ENCODE measurements around the gene PDZD4. TPM values are rescaled to one million over a fixed set of nuclear protein-coding genes. Genes with fewer than 3 reads are reported as not detected.

PDZD4 gene
- total RNA-seq, 1 donor from 2014 or later: 0.39 TPM

- intact Hi-C loops (cut with micrococcal nuclease): loop anchor here (5.0 kb wide), 1 partner anchor 192 kb away; the partner anchor contains the start of gene CCNQ
Observed at GRCh38 chrX:153789654-153790053, 40.7 kb downstream of the PDZD4 start.

- intact Hi-C loops (cut with micrococcal nuclease): no loop called here
Observed at GRCh38 chrX:153786669-153787068, 43.7 kb downstream of the PDZD4 start.

DNA sequence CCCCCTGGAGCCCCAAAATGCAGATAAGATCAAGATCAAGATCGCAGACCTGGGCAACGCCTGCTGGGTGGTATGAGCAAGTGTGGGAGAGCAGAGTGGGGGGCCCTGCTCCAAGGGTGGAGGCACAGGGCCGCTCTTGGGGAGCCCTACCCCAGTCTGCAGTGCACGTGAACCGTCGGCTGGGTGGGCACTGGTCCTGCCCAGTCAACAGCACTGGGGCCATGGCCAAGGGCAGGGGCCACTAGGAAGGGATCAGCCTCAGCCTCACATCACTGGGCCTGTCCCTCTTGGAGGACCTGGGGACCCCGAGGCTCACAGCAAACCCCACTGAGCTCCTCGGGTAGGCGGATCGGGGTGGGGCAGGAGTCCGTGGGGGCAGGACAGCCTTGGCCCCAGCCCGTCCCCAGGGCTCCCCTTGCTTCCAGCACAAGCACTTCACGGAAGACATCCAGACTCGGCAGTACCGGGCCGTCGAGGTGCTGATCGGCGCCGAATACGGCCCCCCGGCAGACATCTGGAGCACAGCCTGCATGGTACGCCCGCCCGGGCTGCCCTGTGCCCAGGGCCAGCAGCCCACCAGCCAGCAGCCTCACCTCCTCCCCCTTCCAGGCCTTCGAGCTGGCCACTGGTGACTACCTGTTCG is 45.9 kb downstream of the PDZD4 start:
- intact Hi-C loops (cut with micrococcal nuclease): no loop called here

GRCh38 chrX:153783378-153784013 is 46.8 kb downstream of the PDZD4 start:
- intact Hi-C loops (cut with micrococcal nuclease): no loop called here

- intact Hi-C loops (cut with micrococcal nuclease): no loop called here
Observed at GRCh38 chrX:153782871-153783270, 47.5 kb downstream of the PDZD4 start.

DNA sequence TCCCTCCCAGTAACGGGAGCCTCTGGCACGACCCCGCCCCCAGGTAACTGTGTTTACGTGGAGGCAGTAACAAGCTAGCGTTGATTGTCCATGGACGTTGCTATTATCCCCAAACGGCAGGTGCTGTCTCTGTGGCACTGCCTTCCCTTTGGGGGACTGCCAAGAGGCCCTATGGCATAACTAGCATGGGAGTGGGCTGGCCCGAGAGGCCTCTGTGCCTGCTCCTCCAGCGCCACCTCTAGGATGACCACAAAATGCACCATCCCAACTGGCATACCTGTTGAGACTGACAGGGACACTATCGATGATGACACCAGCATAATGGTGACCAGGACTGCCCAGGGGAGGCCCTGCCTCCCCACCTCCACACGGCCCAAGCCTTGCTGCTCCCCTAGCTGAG is 48.0 kb downstream of the PDZD4 start:
- intact Hi-C loops (cut with micrococcal nuclease): no loop called here

DNA sequence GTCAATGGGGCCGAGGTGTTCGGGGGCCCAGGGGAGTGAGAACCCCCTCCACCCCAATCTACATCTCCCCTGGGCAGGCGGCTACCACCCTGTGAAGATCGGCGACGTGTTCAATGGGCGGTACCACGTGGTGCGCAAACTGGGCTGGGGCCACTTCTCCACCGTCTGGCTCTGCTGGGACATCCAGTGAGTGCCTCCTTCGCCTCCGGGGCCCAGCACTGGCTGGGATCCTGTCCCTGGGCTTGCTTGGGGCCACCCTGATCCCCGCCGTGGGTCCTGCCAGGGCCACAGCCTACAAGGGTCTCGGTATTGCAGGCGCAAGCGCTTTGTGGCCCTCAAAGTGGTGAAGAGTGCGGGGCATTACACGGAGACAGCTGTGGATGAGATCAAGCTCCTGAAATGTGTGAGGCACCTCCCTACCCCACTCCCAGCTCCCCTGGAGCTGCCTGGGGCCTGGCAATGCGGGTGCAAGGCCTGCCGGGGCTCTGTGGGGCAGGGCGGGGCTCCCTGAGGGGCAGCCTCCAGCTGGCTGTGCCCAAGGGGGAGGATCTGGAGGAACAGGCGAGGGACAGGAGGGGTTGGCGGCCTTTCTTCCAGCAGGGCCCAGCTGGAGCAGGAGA is 48.8 kb downstream of the PDZD4 start:
- intact Hi-C loops (cut with micrococcal nuclease): no loop called here

DNA sequence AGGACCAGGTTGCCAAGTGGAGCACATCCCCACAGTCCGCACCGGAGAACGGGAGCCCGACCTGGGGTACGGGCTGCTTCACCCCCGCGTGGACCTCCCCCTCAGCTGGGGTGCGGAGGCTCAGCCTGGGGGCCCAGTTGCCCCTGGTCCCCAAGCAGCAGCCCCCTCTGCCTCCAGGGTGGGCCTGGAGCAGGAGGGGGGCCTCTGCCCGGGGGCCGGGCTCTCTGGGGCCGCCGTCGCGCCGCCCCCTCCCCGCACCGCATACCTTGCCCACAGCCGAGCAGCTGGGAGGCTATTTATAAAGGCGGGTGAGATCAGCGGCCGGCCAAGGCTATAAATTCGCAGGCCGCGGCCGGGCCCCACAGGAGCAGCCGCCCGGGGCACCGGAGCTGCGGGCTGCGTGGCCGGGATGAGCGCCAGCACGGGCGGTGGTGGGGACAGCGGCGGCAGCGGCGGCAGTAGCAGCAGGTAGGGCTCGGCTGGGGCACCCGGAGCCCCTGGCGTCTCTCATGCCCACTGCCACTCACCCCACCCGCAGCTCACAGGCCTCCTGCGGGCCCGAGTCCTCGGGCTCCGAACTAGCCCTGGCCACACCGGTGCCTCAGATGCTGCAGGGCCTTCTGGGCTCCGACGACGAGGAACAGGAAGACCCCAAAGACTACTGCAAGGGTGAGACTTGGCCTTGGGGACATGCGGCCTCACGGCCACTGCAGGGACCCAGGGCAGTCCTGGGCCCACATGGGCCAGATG is 49.5 kb downstream of the PDZD4 start, which contains the start of gene SRPK3:
SRPK3 (plus strand) TSS at position 364 of the 750 bp plus-strand sequence; CDS start at position 410, 46 bp downstream.
- intact Hi-C loops (cut with micrococcal nuclease): no loop called here

DNA sequence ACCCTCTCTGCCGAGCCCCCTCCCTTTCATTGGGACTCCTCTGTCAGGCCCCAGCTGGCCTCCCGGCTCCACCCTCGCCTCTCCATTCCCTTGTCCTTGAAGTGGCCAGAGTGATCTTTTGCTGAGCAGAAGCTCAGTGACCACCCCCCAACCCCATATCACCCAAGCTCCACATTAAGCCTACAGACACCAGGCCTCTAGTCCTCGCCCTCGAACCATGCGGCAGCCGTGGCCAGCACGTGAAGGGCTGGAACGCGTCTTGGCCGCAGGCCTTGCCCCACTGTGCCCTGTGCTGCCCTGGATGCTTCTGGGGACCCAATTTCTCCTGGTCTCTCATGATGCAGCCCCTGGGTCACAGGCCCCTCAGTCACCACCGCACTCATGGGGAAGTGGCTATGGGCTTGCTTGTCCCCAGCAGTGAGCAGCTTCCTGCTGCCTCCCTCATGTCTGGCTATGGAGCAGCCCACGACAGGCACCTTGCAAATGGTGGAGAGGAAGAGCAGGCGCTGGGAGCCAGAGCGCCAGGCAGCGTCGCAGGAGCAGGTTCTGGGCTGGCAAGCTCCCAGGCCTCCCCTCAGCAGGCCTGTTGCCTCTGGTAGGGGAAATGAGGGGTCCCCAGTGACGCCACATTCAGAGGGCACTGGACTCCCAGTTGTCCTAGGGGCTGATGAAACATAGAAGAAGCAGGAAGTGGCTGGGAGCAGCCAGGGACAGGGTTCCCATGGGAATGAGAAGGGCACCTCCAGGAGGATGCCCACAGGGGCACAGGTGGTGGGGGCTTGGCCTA is 50.3 kb downstream of the PDZD4 start:
- intact Hi-C loops (cut with micrococcal nuclease): no loop called here

DNA sequence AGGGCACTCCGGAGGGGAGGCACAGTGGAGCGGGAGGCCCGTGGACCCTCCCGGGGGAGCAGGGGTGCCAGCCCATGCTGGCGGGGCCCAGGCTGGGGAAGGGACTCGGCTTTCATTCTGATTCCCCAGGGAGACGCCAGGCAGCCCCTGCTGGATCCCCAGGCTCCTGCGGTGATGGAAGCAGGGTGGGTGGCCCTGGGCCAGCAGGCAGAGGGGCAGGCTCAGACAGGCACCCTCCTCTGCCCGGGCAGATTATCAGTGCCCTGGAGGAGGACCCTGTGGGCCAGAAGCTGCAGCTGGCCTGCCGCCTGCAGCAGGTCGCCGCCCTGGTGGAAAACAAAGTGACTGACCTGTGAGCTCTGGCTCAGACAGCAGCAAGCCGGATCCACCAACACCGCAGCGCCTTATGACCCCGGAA is 51.7 kb downstream of the PDZD4 start:
- intact Hi-C loops (cut with micrococcal nuclease): no loop called here

DNA sequence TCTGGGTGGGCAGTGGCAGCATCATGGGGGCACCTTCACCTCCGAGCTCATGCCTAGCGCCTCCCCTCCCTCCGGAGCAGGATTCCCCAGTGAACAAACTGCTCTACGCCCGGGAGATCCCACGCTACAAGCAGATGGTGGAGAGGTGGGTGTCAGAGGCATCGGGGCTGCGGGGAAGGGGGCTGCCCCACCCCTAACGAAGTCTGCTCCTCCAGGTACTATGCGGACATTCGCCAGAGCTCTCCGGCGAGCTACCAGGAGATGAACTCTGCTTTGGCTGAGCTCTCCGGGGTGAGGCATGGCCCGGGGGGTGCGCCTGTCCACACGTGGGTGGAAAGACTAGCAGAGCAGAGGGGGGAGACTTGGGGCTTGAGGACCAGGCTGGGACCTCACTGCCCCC is 52.2 kb downstream of the PDZD4 start:
- intact Hi-C loops (cut with micrococcal nuclease): no loop called here

GRCh38 chrX:153777261-153778090 is 52.9 kb downstream of the PDZD4 start:
- intact Hi-C loops (cut with micrococcal nuclease): no loop called here

DNA sequence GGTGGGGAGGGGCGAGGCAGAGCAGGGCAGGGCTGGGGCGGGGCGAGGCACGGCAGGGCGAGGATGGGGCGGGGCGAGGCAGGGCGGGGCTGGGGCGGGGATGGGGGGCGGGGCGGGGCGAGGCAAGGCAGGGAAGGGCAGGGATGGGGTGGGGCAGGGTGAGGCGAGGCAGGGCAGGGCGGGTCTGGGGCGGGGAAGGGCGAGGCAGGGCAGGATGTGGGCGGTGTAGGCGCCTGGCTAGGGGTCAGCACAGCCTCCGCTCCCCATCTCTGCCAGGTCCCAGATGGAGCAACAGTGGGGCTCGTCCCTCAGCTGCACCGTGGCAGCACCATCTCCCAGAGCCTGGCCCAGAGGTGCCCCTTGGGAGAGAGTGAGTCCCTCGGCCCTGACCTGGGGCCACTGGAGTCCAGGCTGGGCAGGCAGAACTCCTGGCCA is 53.7 kb downstream of the PDZD4 start:
- intact Hi-C loops (cut with micrococcal nuclease): no loop called here

DNA sequence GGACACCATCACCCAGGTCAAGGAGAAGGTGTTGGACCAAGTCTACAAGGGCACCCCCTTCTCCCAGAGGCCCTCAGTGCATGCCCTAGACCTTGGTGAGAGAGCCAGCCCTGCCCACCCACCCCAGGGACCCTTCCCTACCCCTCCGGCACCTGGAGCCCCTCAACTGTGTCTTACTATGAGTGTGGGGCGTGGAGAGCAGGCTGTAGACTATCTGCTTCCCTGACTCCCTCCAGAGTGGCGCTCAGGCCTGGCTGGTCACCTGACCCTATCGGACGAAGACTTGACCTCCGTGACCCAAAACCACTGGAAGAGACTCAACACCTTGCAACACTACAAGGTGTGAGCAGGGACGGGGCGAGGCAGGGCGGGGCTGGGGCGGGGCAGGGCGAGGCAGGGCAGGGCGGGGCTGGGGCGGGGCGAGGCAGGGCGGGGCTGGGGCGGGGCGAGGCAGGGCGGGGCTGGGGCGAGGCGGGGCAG is 54.2 kb downstream of the PDZD4 start:
- intact Hi-C loops (cut with micrococcal nuclease): no loop called here

GRCh38 chrX:153775293-153776119 is 54.8 kb downstream of the PDZD4 start:
- intact Hi-C loops (cut with micrococcal nuclease): no loop called here

DNA sequence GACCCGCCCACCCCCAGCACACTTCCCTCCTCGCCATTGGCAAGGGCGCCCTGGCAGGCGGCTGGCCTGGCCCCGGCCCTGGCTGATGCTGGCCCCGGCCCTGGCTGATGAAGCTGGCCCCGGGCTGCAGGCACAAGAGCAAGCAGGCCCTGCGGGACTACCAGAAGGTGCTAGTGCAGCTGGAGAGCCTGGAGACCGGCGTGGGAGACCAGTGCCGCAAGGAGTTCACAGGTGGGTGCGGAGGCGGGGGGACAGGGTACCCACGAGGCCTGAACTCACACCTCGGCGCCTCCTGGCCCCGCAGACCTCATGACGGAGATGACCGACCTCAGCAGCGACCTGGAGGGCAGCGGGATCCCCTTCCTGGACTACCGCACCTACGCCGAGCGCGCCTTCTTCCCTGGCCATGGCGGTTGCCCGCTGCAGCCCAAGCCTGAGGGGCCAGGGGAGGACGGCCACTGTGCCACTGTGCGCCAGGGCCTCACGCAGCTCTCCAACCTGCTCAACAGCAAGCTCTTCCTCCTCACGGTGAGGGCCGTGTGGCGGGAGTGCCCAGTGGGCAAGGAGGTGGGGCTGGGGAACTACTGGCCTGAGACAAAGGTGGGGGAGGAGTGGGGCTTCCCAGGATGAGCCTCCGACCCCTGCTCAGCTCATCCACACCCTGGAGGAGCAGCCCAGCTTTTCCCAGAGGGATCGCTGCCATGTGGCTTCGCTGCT is 55.6 kb downstream of the PDZD4 start:
- intact Hi-C loops (cut with micrococcal nuclease): no loop called here

GRCh38 chrX:153773741-153774575 is 56.4 kb downstream of the PDZD4 start:
- intact Hi-C loops (cut with micrococcal nuclease): no loop called here

DNA sequence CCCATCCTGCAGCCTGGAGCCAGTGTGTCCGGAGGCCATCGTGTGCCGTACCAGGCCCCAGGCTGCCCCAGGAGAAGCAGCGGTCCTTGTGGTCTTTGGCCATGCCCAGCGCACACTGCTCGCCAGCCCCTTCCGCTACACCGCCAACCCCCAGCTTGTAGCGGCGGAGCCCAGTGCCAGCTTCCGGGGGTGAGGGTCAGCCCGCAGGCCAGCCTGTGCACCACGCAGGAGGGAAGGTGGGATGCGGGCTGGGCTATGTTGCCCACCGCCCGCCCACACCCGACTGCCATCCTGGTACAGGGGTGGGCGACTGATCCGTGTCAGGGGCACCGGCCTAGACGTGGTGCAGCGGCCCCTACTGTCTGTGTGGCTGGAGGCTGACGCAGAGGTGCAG is 57.1 kb downstream of the PDZD4 start:
- intact Hi-C loops (cut with micrococcal nuclease): no loop called here
